ENCODE measurements around the gene TPK1. TPM values are rescaled to one million over a fixed set of nuclear protein-coding genes. Genes with fewer than 3 reads are reported as not detected.
"Not testable (repeated sequence)": the region's sequence is repeated elsewhere in the genome, so short reads cannot be mapped to it uniquely, and the experiment has no call there.

The TPK1 gene
- total RNA-seq, 2 donors from 2014 or later, result 26.2 to 31.3 TPM

- H3K36me3 Mint-ChIP-seq (ENCODE audit: insufficient read depth in 2 of 2), result peaks cover 7 to 12% of the 10 kb centered on the region in 2 donors
- DNase-seq (no peak), ATAC-seq (replicated peaks in 1 of 2) (no peak)
- H3K27ac Mint-ChIP-seq, result no peak overlapping the region
- H3K9me3 Mint-ChIP-seq, result peaks cover 0 to 4% of the 10 kb centered on the region in 2 donors
- no peaks in the 10 kb centered on the region for H3K27me3 Mint-ChIP-seq (ENCODE audit: low read depth)
- no peak overlapping the region for H3K4me3 Mint-ChIP-seq
- H3K4me1 Mint-ChIP-seq (ENCODE audit: low read depth), result no peaks in the 10 kb centered on the region
Measured at GRCh38 chr7:144622745-144623144, 213.1 kb downstream of the TPK1 start.

GRCh38 chr7:144606261-144606660, 229.6 kb downstream of the TPK1 start:
- Mint-ChIP-seq H3K4me1 (ENCODE audit: low read depth) (no peaks in the 10 kb centered on the region), H3K9me3 (peaks cover 0 to under 1% of the 10 kb centered on the region in 2 donors), H3K27ac (no peak overlapping the region), H3K36me3 (ENCODE audit: insufficient read depth in 2 of 2) (peaks cover under 1 to 2% of the 10 kb centered on the region in 2 donors), H3K27me3 (ENCODE audit: low read depth) (no peaks in the 10 kb centered on the region), H3K4me3 (no peak overlapping the region)
- DNase-seq (no peak), ATAC-seq (replicated peaks in 1 of 2) (no peak)

- H3K27ac Mint-ChIP-seq, result no peak overlapping the region
- no peak overlapping the region for H3K4me3 Mint-ChIP-seq
- DNase-seq (no peak), ATAC-seq (replicated peaks in 1 of 2) (no peak)
- H3K27me3 Mint-ChIP-seq (ENCODE audit: low read depth), result no peaks in the 10 kb centered on the region
- no peaks in the 10 kb centered on the region for H3K4me1 Mint-ChIP-seq (ENCODE audit: low read depth)
- H3K9me3 Mint-ChIP-seq, result peaks cover 16 to 17% of the 10 kb centered on the region in 2 donors
- peaks cover 17 to 24% of the 10 kb centered on the region in 2 donors for H3K36me3 Mint-ChIP-seq (ENCODE audit: insufficient read depth in 2 of 2)
Measured at GRCh38 chr7:144596953-144597352, 238.9 kb downstream of the TPK1 start.

DNA sequence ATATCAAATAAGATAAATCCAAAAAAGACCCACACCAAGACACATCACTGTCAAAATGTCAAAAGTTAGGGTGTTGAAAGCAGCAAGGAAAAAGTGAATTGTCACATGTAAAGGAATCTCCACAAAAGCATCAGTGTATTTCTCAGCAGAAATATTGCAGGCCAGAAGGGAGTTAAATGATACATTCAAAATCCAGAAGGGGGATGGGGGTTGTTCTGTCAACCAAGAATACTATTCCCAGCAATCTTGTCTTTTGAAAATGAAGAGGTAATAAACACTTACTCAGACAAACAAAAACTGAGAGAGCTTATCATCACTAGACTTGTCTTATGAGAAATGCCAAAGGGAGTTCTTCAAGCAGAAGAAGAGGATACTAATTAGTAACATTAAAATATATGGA, 241.3 kb downstream of the TPK1 start:
- Mint-ChIP-seq H3K4me3 (no peak overlapping the region), H3K9me3 (peaks cover 14 to 16% of the 10 kb centered on the region in 2 donors), H3K27ac (no peak overlapping the region), H3K27me3 (ENCODE audit: low read depth) (no peaks in the 10 kb centered on the region), H3K36me3 (ENCODE audit: insufficient read depth in 2 of 2) (peaks cover 15 to 26% of the 10 kb centered on the region in 2 donors), H3K4me1 (ENCODE audit: low read depth) (no peaks in the 10 kb centered on the region)
- no peak for ATAC-seq (replicated peaks in 1 of 2)
- DNase-seq, result no peak

- DNase-seq (no peak), ATAC-seq (replicated peaks in 1 of 2) (no peak)
- H3K4me3 Mint-ChIP-seq, result no peak overlapping the region
- H3K9me3 Mint-ChIP-seq, result peaks cover 0 to 2% of the 10 kb centered on the region in 2 donors
- no peaks in the 10 kb centered on the region for H3K27me3 Mint-ChIP-seq (ENCODE audit: low read depth)
- no peak overlapping the region for H3K27ac Mint-ChIP-seq
- H3K36me3 Mint-ChIP-seq (ENCODE audit: insufficient read depth in 2 of 2), result peaks cover 3 to 5% of the 10 kb centered on the region in 2 donors
- no peaks in the 10 kb centered on the region for H3K4me1 Mint-ChIP-seq (ENCODE audit: low read depth)
Measured at GRCh38 chr7:144588559-144589051, 247.2 kb downstream of the TPK1 start.

GRCh38 chr7:144587701-144588100, 248.2 kb downstream of the TPK1 start:
- DNase-seq, result no peak
- Mint-ChIP-seq H3K4me3 (no peak overlapping the region), H3K27ac (no peak overlapping the region), H3K9me3 (no peaks in the 10 kb centered on the region), H3K27me3 (ENCODE audit: low read depth) (no peaks in the 10 kb centered on the region), H3K36me3 (ENCODE audit: insufficient read depth in 2 of 2) (peaks cover 2 to 7% of the 10 kb centered on the region in 2 donors), H3K4me1 (ENCODE audit: low read depth) (no peaks in the 10 kb centered on the region)
- ATAC-seq (replicated peaks in 1 of 2), result no peak

DNA sequence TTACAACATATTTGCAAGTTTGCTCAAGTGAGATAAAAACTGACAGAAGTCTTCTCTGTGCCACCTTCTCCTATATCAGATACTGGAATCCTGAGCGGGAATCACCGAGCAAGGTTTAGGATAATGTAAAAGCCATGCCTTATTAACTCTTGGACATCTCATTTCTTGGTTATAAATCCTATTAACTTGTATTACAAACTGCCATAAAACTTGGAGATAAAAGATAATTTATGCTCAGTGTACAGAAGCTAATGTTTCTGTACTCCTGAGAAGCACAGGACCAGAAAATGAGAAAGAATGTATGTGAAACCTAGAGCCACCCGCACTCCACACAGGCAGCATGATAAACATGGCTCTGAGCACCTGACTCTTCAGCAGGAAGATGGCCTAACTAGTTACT, 251.1 kb downstream of the TPK1 start:
- Mint-ChIP-seq H3K27me3 (ENCODE audit: low read depth) (no peaks in the 10 kb centered on the region), H3K4me3 (no peak overlapping the region), H3K4me1 (ENCODE audit: low read depth) (no peaks in the 10 kb centered on the region), H3K36me3 (ENCODE audit: insufficient read depth in 2 of 2) (peaks cover 2% of the 10 kb centered on the region in 2 donors), H3K9me3 (peaks cover 1 to 6% of the 10 kb centered on the region in 2 donors), H3K27ac (no peak overlapping the region)
- ATAC-seq (replicated peaks in 1 of 2), result no peak
- no peak for DNase-seq

- H3K4me3 Mint-ChIP-seq, result no peak overlapping the region
- DNase-seq, result no peak
- no peaks in the 10 kb centered on the region for H3K4me1 Mint-ChIP-seq (ENCODE audit: low read depth)
- H3K36me3 Mint-ChIP-seq (ENCODE audit: insufficient read depth in 2 of 2), result peaks cover 2 to 4% of the 10 kb centered on the region in 2 donors
- no peaks in the 10 kb centered on the region for H3K27me3 Mint-ChIP-seq (ENCODE audit: low read depth)
- peaks cover 1 to 8% of the 10 kb centered on the region in 2 donors for H3K9me3 Mint-ChIP-seq
- ATAC-seq (replicated peaks in 1 of 2), result no peak
- no peak overlapping the region for H3K27ac Mint-ChIP-seq
Measured at GRCh38 chr7:144579687-144580086, 256.2 kb downstream of the TPK1 start.

DNA sequence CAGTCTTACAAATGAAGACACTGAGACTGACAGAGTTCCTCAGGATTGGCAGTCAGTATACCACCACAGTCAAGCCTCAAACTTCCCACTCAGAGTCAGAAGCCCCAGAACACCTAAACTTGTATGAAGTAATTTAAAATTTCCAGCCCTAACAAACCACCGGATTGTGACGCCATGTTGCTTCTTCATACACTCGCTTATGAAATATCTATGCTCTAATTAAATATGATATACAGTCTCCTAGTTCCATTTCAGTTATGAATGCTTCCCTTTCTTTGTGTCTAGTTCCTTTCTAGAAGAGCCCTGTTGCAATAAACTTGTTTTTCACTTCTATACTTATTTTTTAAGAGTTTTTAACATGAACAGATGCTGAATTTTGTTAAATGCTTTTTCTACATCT, 260.4 kb downstream of the TPK1 start:
- no peaks in the 10 kb centered on the region for H3K4me1 Mint-ChIP-seq (ENCODE audit: low read depth)

GRCh38 chr7:144574753-144575152, 261.1 kb downstream of the TPK1 start:
- H3K4me3 Mint-ChIP-seq; H3K27ac Mint-ChIP-seq; H3K36me3 Mint-ChIP-seq (ENCODE audit: insufficient read depth in 2 of 2); H3K27me3 Mint-ChIP-seq (ENCODE audit: low read depth); ATAC-seq (replicated peaks in 1 of 2); H3K4me1 Mint-ChIP-seq (ENCODE audit: low read depth); DNase-seq; H3K9me3 Mint-ChIP-seq: not testable (repeated sequence)

More for the DNA sequence above, 260.4 kb downstream of the TPK1 start:
- no peaks in the 10 kb centered on the region for H3K27me3 Mint-ChIP-seq (ENCODE audit: low read depth)
- no peak for ATAC-seq (replicated peaks in 1 of 2)
- peaks cover 0 to 3% of the 10 kb centered on the region in 2 donors for H3K9me3 Mint-ChIP-seq
- peaks cover 0 to 4% of the 10 kb centered on the region in 2 donors for H3K36me3 Mint-ChIP-seq (ENCODE audit: insufficient read depth in 2 of 2)
- no peak for DNase-seq
- H3K4me3 Mint-ChIP-seq, result no peak overlapping the region
- H3K27ac Mint-ChIP-seq, result no peak overlapping the region

- peaks cover 0 to 4% of the 10 kb centered on the region in 2 donors for H3K36me3 Mint-ChIP-seq (ENCODE audit: insufficient read depth in 2 of 2)
- ATAC-seq (replicated peaks in 1 of 2) (no peak), DNase-seq (no peak)
- no peaks in the 10 kb centered on the region for H3K4me1 Mint-ChIP-seq (ENCODE audit: low read depth)
- no peak overlapping the region for H3K27ac Mint-ChIP-seq
- no peak overlapping the region for H3K4me3 Mint-ChIP-seq
- H3K27me3 Mint-ChIP-seq (ENCODE audit: low read depth), result no peaks in the 10 kb centered on the region
- H3K9me3 Mint-ChIP-seq, result peaks cover 0 to 4% of the 10 kb centered on the region in 2 donors
Measured at GRCh38 chr7:144568233-144568632, 267.6 kb downstream of the TPK1 start.

GRCh38 chr7:144565586-144565985, 270.3 kb downstream of the TPK1 start:
- peaks cover 0 to 6% of the 10 kb centered on the region in 2 donors for H3K9me3 Mint-ChIP-seq
- no peak for DNase-seq
- no peak for ATAC-seq (replicated peaks in 1 of 2)
- H3K27ac Mint-ChIP-seq, result no peak overlapping the region
- no peaks in the 10 kb centered on the region for H3K4me1 Mint-ChIP-seq (ENCODE audit: low read depth)
- H3K4me3 Mint-ChIP-seq, result no peak overlapping the region
- H3K36me3 Mint-ChIP-seq (ENCODE audit: insufficient read depth in 2 of 2), result peaks cover 0 to 4% of the 10 kb centered on the region in 2 donors
- no peaks in the 10 kb centered on the region for H3K27me3 Mint-ChIP-seq (ENCODE audit: low read depth)

- DNase-seq (no peak), ATAC-seq (replicated peaks in 1 of 2) (no peak)
- Mint-ChIP-seq H3K4me3 (no peak overlapping the region), H3K27me3 (ENCODE audit: low read depth) (no peaks in the 10 kb centered on the region), H3K36me3 (ENCODE audit: insufficient read depth in 2 of 2) (peaks cover 0 to 2% of the 10 kb centered on the region in 2 donors), H3K9me3 (no peaks in the 10 kb centered on the region), H3K27ac (no peak overlapping the region), H3K4me1 (ENCODE audit: low read depth) (no peaks in the 10 kb centered on the region)
Measured at GRCh38 chr7:144549861-144550260, 286.0 kb downstream of the TPK1 start.

GRCh38 chr7:144548556-144548955, 287.3 kb downstream of the TPK1 start:
- Mint-ChIP-seq H3K27ac (no peak overlapping the region), H3K4me3 (no peak overlapping the region), H3K36me3 (ENCODE audit: insufficient read depth in 2 of 2) (peaks cover 0 to 2% of the 10 kb centered on the region in 2 donors), H3K4me1 (ENCODE audit: low read depth) (no peaks in the 10 kb centered on the region), H3K27me3 (ENCODE audit: low read depth) (no peaks in the 10 kb centered on the region), H3K9me3 (no peaks in the 10 kb centered on the region)
- DNase-seq (no peak), ATAC-seq (replicated peaks in 1 of 2) (no peak)

All from activated T-cell treated with anti-CD3 and anti-CD28 coated beads, Interleukin-2, amount 50 U/mL, for 72 hours (primary cell).